IMR-90 (cell line): ENCODE measurements around the gene NTRK3. TPM values are rescaled to one million over a fixed set of nuclear protein-coding genes. Genes with fewer than 3 reads are reported as not detected.

ENCODE experiments used
- ATAC-seq: fragments of 200-7000 bp; cut with Tn5 transposase; 2 replicates; pipeline ENCODE4 v1.9.1; 2020; ENCODE audit warnings: low read depth, mild to moderate bottlenecking, moderate library complexity
- BruUV-seq: library from RNA; stranded (reverse); fragments of 400-500 nt; replicated peaks from 2 replicates; lab custom pipeline; 2021; lab: Mats Ljungman, UMichigan
- CTCF ChIA-PET: fragments of 300-600 bp; formaldehyde crosslinking; extraction: SDS; loops from one replicate; lab custom pipeline; 2021; ENCODE audit warnings: antibody characterized with exemption; lab: Yijun Ruan, JAX
- POLR2A ChIA-PET: fragments of 300-600 bp; sonication (Branson Sonifier 250); formaldehyde crosslinking; loops from one replicate; lab custom pipeline; 2022; ENCODE audit warnings: antibody characterized with exemption; ENCODE audit not compliant: unreplicated experiment; lab: Charles Lee
- DNase-seq: peaks from one replicate; pipeline ENCODE4 v3.0.0; 2013
- H2AFZ ChIP-seq: replicated peaks from 2 replicates; pipeline ENCODE3; 2013; ENCODE audit warnings: low read length, mild to moderate bottlenecking; ENCODE audit not compliant: poor library complexity
- H2AK5ac ChIP-seq: 2 replicates; pipeline ENCODE4 v1.6.1; 2013; ENCODE audit warnings: low read depth, low read length, inconsistent platforms
- H2AK9ac ChIP-seq: replicated peaks from 2 replicates; pipeline ENCODE3; 2013; ENCODE audit warnings: mild to moderate bottlenecking, low read depth, low read length, moderate library complexity; ENCODE audit not compliant: poor library complexity
- H2BK120ac ChIP-seq: 2 replicates; pipeline ENCODE4 v1.6.1; 2013; ENCODE audit warnings: low read depth, low read length, inconsistent platforms
- H2BK15ac ChIP-seq: 3 replicates; pipeline ENCODE4 v1.6.1; 2013; ENCODE audit warnings: low read depth, low read length, inconsistent platforms
- H2BK20ac ChIP-seq: 2 replicates; pipeline ENCODE4 v1.6.1; 2013; ENCODE audit warnings: low read depth, mild to moderate bottlenecking, inconsistent platforms, low read length, moderate library complexity
- H2BK5ac ChIP-seq: 2 replicates; pipeline ENCODE4 v1.6.1; 2013; ENCODE audit warnings: mild to moderate bottlenecking, low read depth, low read length, inconsistent platforms; ENCODE audit not compliant: poor library complexity, severe bottlenecking
- H3K14ac ChIP-seq: replicated peaks from 2 replicates; pipeline ENCODE4 v1.6.1; 2013; ENCODE audit warnings: low read depth, low read length, inconsistent platforms
- H3K18ac ChIP-seq: 2 replicates; pipeline ENCODE4 v1.6.1; 2013; ENCODE audit warnings: low read depth, low read length, control low read depth
- H3K23ac ChIP-seq: 2 replicates; pipeline ENCODE4 v1.6.1; 2013; ENCODE audit warnings: low read depth, low read length, inconsistent platforms
- H3K27ac ChIP-seq: 2 replicates; pipeline ENCODE4 v1.5.1; 2013; ENCODE audit warnings: mild to moderate bottlenecking, control low read depth, low read length; ENCODE audit not compliant: insufficient read depth
- H3K27me3 ChIP-seq: 2 replicates; pipeline ENCODE4 v1.6.1; 2013; ENCODE audit warnings: low read length; ENCODE audit not compliant: control insufficient read depth, insufficient read depth
- H3K36me3 ChIP-seq: 2 replicates; pipeline ENCODE4 v1.6.1; 2013; ENCODE audit warnings: low read length, mixed read lengths; ENCODE audit not compliant: control insufficient read depth, insufficient read depth
- H3K4ac ChIP-seq: 2 replicates; pipeline ENCODE4 v1.6.1; 2013; ENCODE audit warnings: low read depth, low read length, inconsistent platforms
- H3K4me1 ChIP-seq: 2 replicates; pipeline ENCODE4 v1.6.1; 2013; ENCODE audit warnings: low read length, mixed read lengths; ENCODE audit not compliant: control insufficient read depth, insufficient read depth
- H3K4me2 ChIP-seq: 2 replicates; pipeline ENCODE4 v1.6.1; 2013; ENCODE audit warnings: low read depth, mild to moderate bottlenecking, control low read depth, low read length, moderate library complexity
- H3K4me3 ChIP-seq: 2 replicates; pipeline ENCODE4 v1.5.1; 2013; ENCODE audit warnings: low read depth, mild to moderate bottlenecking, control low read depth, low read length, moderate library complexity; ENCODE audit not compliant: insufficient read depth
- H3K56ac ChIP-seq: 2 replicates; pipeline ENCODE4 v1.6.1; 2013; ENCODE audit warnings: low read length, inconsistent platforms; ENCODE audit not compliant: insufficient read depth; ENCODE audit errors: extremely low read depth
- H3K79me1 ChIP-seq, 2 experiments: 2 replicates each; pipeline ENCODE4 v1.6.1; 2013; ENCODE audit warnings: low read length in 2 of 2, inconsistent platforms in 1 of 2, low read depth in 1 of 2
- H3K9ac ChIP-seq: 2 replicates; pipeline ENCODE4 v1.6.1; 2013; ENCODE audit warnings: low read depth, low read length, control low read depth
- H3K9me1 ChIP-seq: 2 replicates; pipeline ENCODE4 v1.6.1; 2013; ENCODE audit warnings: low read length, inconsistent platforms; ENCODE audit not compliant: insufficient read depth
- H3K9me3 ChIP-seq: 2 replicates; pipeline ENCODE4 v1.6.1; 2013; ENCODE audit warnings: low read length; ENCODE audit not compliant: control insufficient read depth, insufficient read depth
- H4K20me1 ChIP-seq: 2 replicates; pipeline ENCODE4 v1.6.1; 2013; ENCODE audit warnings: low read length, inconsistent platforms; ENCODE audit not compliant: insufficient read depth
- H4K5ac ChIP-seq: 2 replicates; pipeline ENCODE4 v1.6.1; 2013; ENCODE audit warnings: mild to moderate bottlenecking, low read depth, low read length, control low read depth
- H4K8ac ChIP-seq, 2 experiments: 2 replicates each; pipeline ENCODE4 v1.6.1; 2013; ENCODE audit warnings: low read depth in 2 of 2, low read length in 2 of 2, control low read depth in 1 of 2, inconsistent platforms in 1 of 2
- H4K91ac ChIP-seq: 2 replicates; pipeline ENCODE4 v1.6.1; 2013; ENCODE audit warnings: low read depth, low read length, inconsistent platforms; ENCODE audit not compliant: insufficient read depth
- ELK1 ChIP-seq: fragments of 150-350 bp; IDR thresholded peaks from 2 replicates; pipeline ENCODE4 v1.6.1; 2016; ENCODE audit warnings: low read depth, mild to moderate bottlenecking, low read length, moderate library complexity, borderline replicate concordance
- MAFK ChIP-seq: IDR thresholded peaks from 2 replicates; pipeline ENCODE4 v1.6.1; 2012; ENCODE audit warnings: low read depth, low read length, improper control_type of control experiment
- MAZ ChIP-seq: IDR thresholded peaks from 2 replicates; pipeline ENCODE4 v1.6.1; 2012; ENCODE audit warnings: low read depth, mild to moderate bottlenecking, low read length, improper control_type of control experiment, moderate library complexity, borderline replicate concordance
- NFE2L2 ChIP-seq: fragments of 150-350 bp; IDR thresholded peaks from 2 replicates; pipeline ENCODE4 v1.6.1; 2016; ENCODE audit warnings: low read depth, mild to moderate bottlenecking, low read length
- POLR2A ChIP-seq: IDR thresholded peaks from 2 replicates; pipeline ENCODE4 v1.6.1; 2012; ENCODE audit warnings: mild to moderate bottlenecking, low read depth, low read length
- RCOR1 ChIP-seq: IDR thresholded peaks from 2 replicates; pipeline ENCODE4 v1.6.1; 2012; ENCODE audit warnings: mild to moderate bottlenecking, low read length, improper control_type of control experiment; ENCODE audit not compliant: insufficient replicate concordance
- RFX5 ChIP-seq: IDR thresholded peaks from 2 replicates; pipeline ENCODE4 v1.8.0; 2012; ENCODE audit warnings: low read depth, mild to moderate bottlenecking, low read length, moderate library complexity
- USF2 ChIP-seq: fragments of 150-350 bp; IDR thresholded peaks from 2 replicates; pipeline ENCODE4 v1.6.1; 2017; ENCODE audit warnings: mild to moderate bottlenecking, antibody characterized with exemption, low read length, low read depth
- WGBS, 2 experiments: methylation state at CpG; one replicate each; pipeline versions ENCODE4 v1.1.5 to v1.1.7; 2013; ENCODE audit warnings: missing lambda C conversion rate in 2 of 2; ENCODE audit not compliant: insufficient read length in 1 of 2; ENCODE audit errors: extremely low coverage in 2 of 2; 5-methylcytosine and 5-hydroxymethylcytosine counted together
- dilution Hi-C: fragments of 300-500 bp; cut with HindIII; formaldehyde crosslinking; loops from one replicate; pipeline ENCODE4 v1.14.3; 2018; ENCODE audit warnings: low sequenced_read_pairs; ENCODE audit not compliant: unreplicated experiment
- in situ Hi-C: fragments of 300-500 bp; cut with MboI; formaldehyde crosslinking; loops from 3 replicates; pipeline ENCODE4 v1.14.3; 2019; ENCODE audit warnings: low sequenced_read_pairs, inconsistent platforms, mixed read lengths
- intact Hi-C: fragments of 100-400 bp; cut with micrococcal nuclease; formaldehyde crosslinking; loops from 2 replicates; pipeline ENCODE4 v1.10.0; 2022
- polyA plus RNA-seq, 3 experiments: library from polyadenylated mRNA; depleted of rRNA; stranded (reverse); fragments of >200 nt; gene quantifications; 2 replicates each; pipeline ENCODE4 v1.2.3, GENCODE V29; 2012; ENCODE audit warnings: low replicate concordance in 1 of 3
- total RNA-seq: library from RNA; depleted of rRNA; stranded (reverse); fragments of >200 nt; gene quantifications from 2 replicates; pipeline ENCODE4 v1.2.3, GENCODE V29; 2012

Gene NTRK3
- total and polyA plus RNA-seq, 2 of the 4 experiments (the other 2 are of a cell fraction) = under 0.01 to 0.15 TPM

GRCh38 chr15:88104357-88104756 lies 152.2 kb downstream of the NTRK3 start:
- Histone ChIP-seq H2AK5ac (no peak overlapping the region), H2AK9ac (no peak overlapping the region), H2BK15ac (no peak overlapping the region), H3K56ac (no peak overlapping the region), H2BK20ac (no peak overlapping the region), H3K14ac (no peak overlapping the region), H3K23ac (no peak overlapping the region), H3K79me1 (no peaks in the 10 kb centered on the region), H3K9me1 (no peaks in the 10 kb centered on the region), H3K4me1 (no peaks in the 10 kb centered on the region), H4K91ac (no peak overlapping the region), H3K18ac (no peak overlapping the region), H4K8ac (no peak overlapping the region), H4K5ac (no peak overlapping the region), H3K36me3 (no peaks in the 10 kb centered on the region), H3K4me2 (no peak overlapping the region), H3K4ac (no peak overlapping the region), H3K27ac (no peak overlapping the region), H3K27me3 (no peaks in the 10 kb centered on the region), H3K4me3 (no peak overlapping the region), H4K20me1 (no peaks in the 10 kb centered on the region), H3K9me3 (peaks cover 23% of the 10 kb centered on the region), H2BK120ac (no peak overlapping the region), H2AFZ (no peak overlapping the region), H3K9ac (no peak overlapping the region), H2BK5ac (no peak overlapping the region)
- dilution Hi-C loops = no loop called here
- CTCF ChIA-PET = no interaction called here
- in situ Hi-C loops = no loop called here
- ATAC-seq = no peak
- whole genome bisulfite sequencing, 2 experiments = 0% methylated on average over 1 of the region's 3 CpGs; no CpG with 5 or more reads in 1 of the 2 experiments
- BruUV-seq = no TSS peak
- DNase-seq = no peak
- intact Hi-C loops = no loop called here
- POLR2A ChIA-PET = no interaction called here
- no peak for TF ChIP-seq RCOR1
- no peak for TF ChIP-seq USF2
- TF ChIP-seq POLR2A = no peak
- no peak for TF ChIP-seq ELK1
- no peak for TF ChIP-seq MAFK
- TF ChIP-seq NFE2L2 = no peak
- TF ChIP-seq MAZ = no peak
- no peak for TF ChIP-seq RFX5
